WTC11 (cell line): ENCODE measurements around the gene GABBR2. TPM values are rescaled to one million over a fixed set of nuclear protein-coding genes. Genes with fewer than 3 reads are reported as not detected.

Experiments
- ATAC-seq: fragments of 200-7000 bp; cut with Tn5 transposase; 2 replicates; pipeline ENCODE4 v1.10.0; 2021; ENCODE audit warnings: mild to moderate bottlenecking, moderate library complexity
- CTCF ChIA-PET: fragments of 300-600 bp; sonication (Branson Sonifier 250); formaldehyde crosslinking; loops from one replicate; lab custom pipeline; 2021; ENCODE audit warnings: antibody characterized with exemption; lab: Charles Lee
- POLR2A ChIA-PET: fragments of 350-600 bp; sonication (Branson Sonifier 250); formaldehyde crosslinking; loops from one replicate; lab custom pipeline; 2021; ENCODE audit warnings: antibody characterized with exemption; lab: Charles Lee
- DNase-seq: peaks from one replicate; pipeline ENCODE4 v3.0.0; 2021; ENCODE audit warnings: low spot score
- H3K27ac Mint-ChIP-seq: 2 replicates; pipeline ENCODE4 v1.8.0; 2021; ENCODE audit warnings: mixed read lengths
- H3K27me3 Mint-ChIP-seq: 2 replicates; pipeline ENCODE4 v1.8.0; 2021; ENCODE audit warnings: low read depth, mild to moderate bottlenecking, moderate library complexity, mixed read lengths
- H3K36me3 Mint-ChIP-seq: 2 replicates; pipeline ENCODE4 v1.8.0; 2021; ENCODE audit warnings: mixed read lengths
- H3K4me1 Mint-ChIP-seq: 2 replicates; pipeline ENCODE4 v1.8.0; 2022; ENCODE audit warnings: mixed read lengths
- H3K4me3 Mint-ChIP-seq: 2 replicates; pipeline ENCODE4 v1.8.0; 2021; ENCODE audit warnings: mild to moderate bottlenecking, moderate library complexity, mixed read lengths
- H3K9me3 Mint-ChIP-seq: 2 replicates; pipeline ENCODE4 v1.8.0; 2021; ENCODE audit warnings: mixed read lengths
- AFF4 ChIP-seq: sonication (generic); formaldehyde crosslinking; IDR thresholded peaks from 2 replicates; pipeline ENCODE4 v1.8.1; 2023; ENCODE audit warnings: mild to moderate bottlenecking, missing genetic modification reagents, borderline replicate concordance
- ARID4B ChIP-seq: sonication (generic); formaldehyde crosslinking; IDR thresholded peaks from 2 replicates; pipeline ENCODE4 v1.8.0; 2023; ENCODE audit warnings: missing genetic modification reagents, mild to moderate bottlenecking, borderline replicate concordance
- CBFB ChIP-seq: sonication (generic); formaldehyde crosslinking; IDR thresholded peaks from 2 replicates; pipeline ENCODE4 v1.8.1; 2022; ENCODE audit warnings: mild to moderate bottlenecking, low read depth, missing genetic modification reagents
- EMX1 ChIP-seq: fragments of 250-450 bp; sonication (Bioruptor Pico); IDR thresholded peaks from 2 replicates; pipeline ENCODE4 v1.8.0; 2021; ENCODE audit warnings: mild to moderate bottlenecking
- FOXK1 ChIP-seq: sonication (generic); formaldehyde crosslinking; IDR thresholded peaks from 2 replicates; pipeline ENCODE4 v1.8.0; 2022; ENCODE audit warnings: mild to moderate bottlenecking, moderate library complexity, missing genetic modification reagents
- GRHL2 ChIP-seq: fragments of 250-450 bp; sonication (Bioruptor Pico); IDR thresholded peaks from 2 replicates; pipeline ENCODE4 v1.8.0; 2022; ENCODE audit warnings: mild to moderate bottlenecking, moderate library complexity; ENCODE audit not compliant: insufficient replicate concordance, severe bottlenecking
- JUN ChIP-seq: sonication (generic); formaldehyde crosslinking; IDR thresholded peaks from 2 replicates; pipeline ENCODE4 v1.8.0; 2023; ENCODE audit warnings: mild to moderate bottlenecking, missing genetic modification reagents
- MAX ChIP-seq: sonication (generic); formaldehyde crosslinking; IDR thresholded peaks from 2 replicates; pipeline ENCODE4 v1.8.0; 2022; ENCODE audit warnings: mild to moderate bottlenecking, missing genetic modification reagents
- NR3C1 ChIP-seq: sonication (generic); formaldehyde crosslinking; conservative IDR thresholded peaks from 2 replicates; pipeline ENCODE4 v1.8.1; 2023; ENCODE audit warnings: low read depth, mild to moderate bottlenecking, missing genetic modification reagents
- RORB ChIP-seq: fragments of 250-450 bp; sonication (Bioruptor Pico); IDR thresholded peaks from 2 replicates; pipeline ENCODE4 v1.9.0; 2021; ENCODE audit warnings: mild to moderate bottlenecking
- USF1 ChIP-seq: sonication (generic); formaldehyde crosslinking; IDR thresholded peaks from 2 replicates; pipeline ENCODE4 v1.8.0; 2022; ENCODE audit warnings: mild to moderate bottlenecking, missing genetic modification reagents
- USF2 ChIP-seq: sonication (generic); formaldehyde crosslinking; IDR thresholded peaks from 2 replicates; pipeline ENCODE4 v1.8.1; 2023; ENCODE audit warnings: mild to moderate bottlenecking, missing genetic modification reagents, moderate library complexity
- ZMAT4 ChIP-seq: fragments of 250-450 bp; sonication (Bioruptor Pico); IDR thresholded peaks from 2 replicates; pipeline ENCODE4 v1.9.0; 2021; ENCODE audit warnings: mild to moderate bottlenecking
- ZNF219 ChIP-seq: sonication (generic); formaldehyde crosslinking; IDR thresholded peaks from 2 replicates; pipeline ENCODE4 v1.8.0; 2023; ENCODE audit warnings: missing genetic modification reagents, mild to moderate bottlenecking, borderline replicate concordance
- ZNF263 ChIP-seq: sonication (generic); formaldehyde crosslinking; IDR thresholded peaks from 2 replicates; pipeline ENCODE4 v1.8.1; 2022; ENCODE audit warnings: low read depth, mild to moderate bottlenecking, moderate library complexity, missing genetic modification reagents
- ZNF396 ChIP-seq: fragments of 250-450 bp; sonication (Bioruptor Pico); IDR thresholded peaks from 2 replicates; pipeline ENCODE4 v1.8.0; 2021; ENCODE audit warnings: mild to moderate bottlenecking, moderate library complexity, borderline replicate concordance
- ZNF425 ChIP-seq: fragments of 250-450 bp; sonication (Bioruptor Pico); conservative IDR thresholded peaks from 2 replicates; pipeline ENCODE4 v1.9.0; 2021; ENCODE audit warnings: mild to moderate bottlenecking
- ZNF512 ChIP-seq: sonication (generic); formaldehyde crosslinking; IDR thresholded peaks from 2 replicates; pipeline ENCODE4 v1.8.1; 2022; ENCODE audit warnings: missing genetic modification reagents, borderline replicate concordance
- total RNA-seq: library from RNA; stranded (reverse); gene quantifications from 3 replicates; pipeline ENCODE4 v1.2.3, GENCODE V29; 2021

Gene GABBR2
- total RNA-seq, 1 experiment from 2014 or later = 0.92 TPM

GRCh38 chr9:98247831-98248657 is 460.7 kb downstream of the GABBR2 start:
- no peak for ATAC-seq
- H3K4me3 Mint-ChIP-seq = no peak overlapping the region

More at GRCh38 chr9:98247831-98248657, 460.7 kb downstream of the GABBR2 start:
- no peak for DNase-seq
- Mint-ChIP-seq H3K27me3 (no peaks in the 10 kb centered on the region), H3K4me1 (peaks cover 53% of the 10 kb centered on the region), H3K36me3 (peaks cover 11% of the 10 kb centered on the region), H3K9me3 (no peaks in the 10 kb centered on the region), H3K27ac (peak overlapping the region; percentile 45; the same call in 1 of the 2 replicates)
- no peak for TF ChIP-seq GRHL2
- TF ChIP-seq ZNF512 = no peak
- no peak for TF ChIP-seq MAX
- no peak for TF ChIP-seq NR3C1
- TF ChIP-seq ZMAT4 (CRISPR knock-in tag) = no peak
- TF ChIP-seq JUN = no peak
- TF ChIP-seq ZNF219 (CRISPR knock-in tag) = no peak
- no peak for TF ChIP-seq ZNF396
- no peak for TF ChIP-seq USF1 (CRISPR knock-in tag)
- TF ChIP-seq USF2 (CRISPR knock-in tag) = no peak
- no peak for TF ChIP-seq FOXK1 (CRISPR knock-in tag)
- no peak for TF ChIP-seq EMX1
- TF ChIP-seq CBFB (CRISPR knock-in tag) = no peak
- no peak for TF ChIP-seq RORB (CRISPR knock-in tag)
- TF ChIP-seq ARID4B (CRISPR knock-in tag) = no peak
- no peak for TF ChIP-seq ZNF263
- TF ChIP-seq ZNF425 = no peak
- TF ChIP-seq AFF4 (CRISPR knock-in tag) = no peak
- CTCF ChIA-PET = no interaction called here
- POLR2A ChIA-PET = interaction anchor here (0.6 kb wide), 1 partner anchor 8 kb away, joined by 3 read pairs; no protein-coding TSS in a partner anchor
